PFSK-1 (cell line): ENCODE measurements around the gene CASQ2.

Source experiments
- POLR2AphosphoS5 ChIP-seq: IDR thresholded peaks from 2 replicates; pipeline ENCODE4 v1.6.1; 2012; ENCODE audit warnings: low read depth, mild to moderate bottlenecking, control low read depth, low read length, moderate library complexity
- TAF1 ChIP-seq: IDR thresholded peaks from 2 replicates; pipeline ENCODE4 v1.6.1; 2012; ENCODE audit warnings: low read length, control low read depth, borderline replicate concordance; ENCODE audit not compliant: insufficient read depth
- TF ChIP-seq, protein P1 (sequence below), 2 experiments: IDR thresholded peaks; 2 replicates each; pipeline versions ENCODE4 v1.6.1 to v1.8.0; 2011 to 2012; ENCODE audit warnings: low read depth in 2 of 2, low read length in 2 of 2, control low read depth in 1 of 2, inconsistent platforms in 1 of 2, mild to moderate bottlenecking in 1 of 2, moderate library complexity in 1 of 2; ENCODE audit not compliant: insufficient read depth in 1 of 2

- TF ChIP-seq POLR2AphosphoS5 = no peak
- TF ChIP-seq, protein P1, sequence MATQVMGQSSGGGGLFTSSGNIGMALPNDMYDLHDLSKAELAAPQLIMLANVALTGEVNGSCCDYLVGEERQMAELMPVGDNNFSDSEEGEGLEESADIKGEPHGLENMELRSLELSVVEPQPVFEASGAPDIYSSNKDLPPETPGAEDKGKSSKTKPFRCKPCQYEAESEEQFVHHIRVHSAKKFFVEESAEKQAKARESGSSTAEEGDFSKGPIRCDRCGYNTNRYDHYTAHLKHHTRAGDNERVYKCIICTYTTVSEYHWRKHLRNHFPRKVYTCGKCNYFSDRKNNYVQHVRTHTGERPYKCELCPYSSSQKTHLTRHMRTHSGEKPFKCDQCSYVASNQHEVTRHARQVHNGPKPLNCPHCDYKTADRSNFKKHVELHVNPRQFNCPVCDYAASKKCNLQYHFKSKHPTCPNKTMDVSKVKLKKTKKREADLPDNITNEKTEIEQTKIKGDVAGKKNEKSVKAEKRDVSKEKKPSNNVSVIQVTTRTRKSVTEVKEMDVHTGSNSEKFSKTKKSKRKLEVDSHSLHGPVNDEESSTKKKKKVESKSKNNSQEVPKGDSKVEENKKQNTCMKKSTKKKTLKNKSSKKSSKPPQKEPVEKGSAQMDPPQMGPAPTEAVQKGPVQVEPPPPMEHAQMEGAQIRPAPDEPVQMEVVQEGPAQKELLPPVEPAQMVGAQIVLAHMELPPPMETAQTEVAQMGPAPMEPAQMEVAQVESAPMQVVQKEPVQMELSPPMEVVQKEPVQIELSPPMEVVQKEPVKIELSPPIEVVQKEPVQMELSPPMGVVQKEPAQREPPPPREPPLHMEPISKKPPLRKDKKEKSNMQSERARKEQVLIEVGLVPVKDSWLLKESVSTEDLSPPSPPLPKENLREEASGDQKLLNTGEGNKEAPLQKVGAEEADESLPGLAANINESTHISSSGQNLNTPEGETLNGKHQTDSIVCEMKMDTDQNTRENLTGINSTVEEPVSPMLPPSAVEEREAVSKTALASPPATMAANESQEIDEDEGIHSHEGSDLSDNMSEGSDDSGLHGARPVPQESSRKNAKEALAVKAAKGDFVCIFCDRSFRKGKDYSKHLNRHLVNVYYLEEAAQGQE (IDR thresholded peaks at IDR 0.05; ENCODE audit: insufficient read depth in 1 of 2, low read depth in 2 of 2, low read length in 2 of 2) = no peak
- TF ChIP-seq TAF1 = no peak
Observed at GRCh38 chr1:115748401-115749150, 19.9 kb downstream of the CASQ2 start.
